Osteocyte (in vitro differentiated cells): ENCODE measurements around the gene ELF1. TPM values are rescaled to one million over a fixed set of nuclear protein-coding genes. Genes with fewer than 3 reads are reported as not detected.

Experiments used
- DNase-seq: peaks from one replicate; pipeline ENCODE4 v3.0.0; 2021; ENCODE audit warnings: mixed read lengths; ENCODE audit not compliant: unreplicated experiment; ENCODE audit errors: extremely low spot score
- H3K27ac Mint-ChIP-seq: one replicate; pipeline ENCODE4 v1.8.0; 2021; ENCODE audit warnings: mild to moderate bottlenecking, mixed read lengths; ENCODE audit not compliant: unreplicated experiment
- H3K27me3 Mint-ChIP-seq: one replicate; pipeline ENCODE4 v1.8.0; 2021; ENCODE audit warnings: mixed read lengths; ENCODE audit not compliant: unreplicated experiment
- H3K36me3 Mint-ChIP-seq: one replicate; pipeline ENCODE4 v1.8.0; 2021; ENCODE audit warnings: mixed read lengths; ENCODE audit not compliant: unreplicated experiment
- H3K4me1 Mint-ChIP-seq: one replicate; pipeline ENCODE4 v1.8.0; 2021; ENCODE audit warnings: mixed read lengths; ENCODE audit not compliant: unreplicated experiment
- H3K4me3 Mint-ChIP-seq: one replicate; pipeline ENCODE4 v1.8.0; 2021; ENCODE audit warnings: mild to moderate bottlenecking, moderate library complexity, mixed read lengths; ENCODE audit not compliant: unreplicated experiment
- H3K9me3 Mint-ChIP-seq: one replicate; pipeline ENCODE4 v1.8.0; 2021; ENCODE audit warnings: mixed read lengths; ENCODE audit not compliant: unreplicated experiment
- total RNA-seq: library from RNA; stranded (reverse); gene quantifications from 2 replicates; pipeline ENCODE4 v1.2.1, GENCODE V29; 2021
- TF ChIP-seq, protein P1 (sequence below): fragments of 200-600 bp; sonication (generic); IDR thresholded peaks from 2 replicates; pipeline ENCODE4 v1.5.0; 2021; ENCODE audit warnings: antibody characterized with exemption, mild to moderate bottlenecking, moderate library complexity

The ELF1 gene
- total RNA-seq, 1 donor from 2014 or later: 52.6 TPM

DNA sequence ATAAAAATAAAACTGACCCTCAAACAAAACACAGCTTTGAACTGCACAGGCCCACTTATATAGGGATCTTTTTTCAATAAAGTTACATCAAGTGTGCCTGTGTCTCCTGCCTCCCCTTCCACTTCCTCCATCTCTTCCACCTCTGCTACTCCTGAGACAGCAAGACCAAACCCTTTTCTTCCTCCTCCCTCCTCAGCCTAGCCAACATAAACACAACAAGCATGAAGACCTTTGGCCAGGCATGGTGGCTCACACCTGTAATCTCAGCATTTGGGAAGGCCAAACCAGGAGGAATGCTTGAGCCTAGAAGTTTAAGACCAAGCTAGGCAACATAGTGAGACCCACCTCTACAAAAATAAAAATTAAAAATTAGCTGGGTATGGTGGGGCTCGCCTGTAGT lies 72.6 kb downstream of the ELF1 start:
- H3K4me1 Mint-ChIP-seq: peaks cover 13% of the 10 kb centered on the region
- no peak overlapping the region for H3K27ac Mint-ChIP-seq
- H3K36me3 Mint-ChIP-seq: peaks cover 56% of the 10 kb centered on the region
- no peaks in the 10 kb centered on the region for H3K27me3 Mint-ChIP-seq
- DNase-seq: no peak
- TF ChIP-seq, protein P1, sequence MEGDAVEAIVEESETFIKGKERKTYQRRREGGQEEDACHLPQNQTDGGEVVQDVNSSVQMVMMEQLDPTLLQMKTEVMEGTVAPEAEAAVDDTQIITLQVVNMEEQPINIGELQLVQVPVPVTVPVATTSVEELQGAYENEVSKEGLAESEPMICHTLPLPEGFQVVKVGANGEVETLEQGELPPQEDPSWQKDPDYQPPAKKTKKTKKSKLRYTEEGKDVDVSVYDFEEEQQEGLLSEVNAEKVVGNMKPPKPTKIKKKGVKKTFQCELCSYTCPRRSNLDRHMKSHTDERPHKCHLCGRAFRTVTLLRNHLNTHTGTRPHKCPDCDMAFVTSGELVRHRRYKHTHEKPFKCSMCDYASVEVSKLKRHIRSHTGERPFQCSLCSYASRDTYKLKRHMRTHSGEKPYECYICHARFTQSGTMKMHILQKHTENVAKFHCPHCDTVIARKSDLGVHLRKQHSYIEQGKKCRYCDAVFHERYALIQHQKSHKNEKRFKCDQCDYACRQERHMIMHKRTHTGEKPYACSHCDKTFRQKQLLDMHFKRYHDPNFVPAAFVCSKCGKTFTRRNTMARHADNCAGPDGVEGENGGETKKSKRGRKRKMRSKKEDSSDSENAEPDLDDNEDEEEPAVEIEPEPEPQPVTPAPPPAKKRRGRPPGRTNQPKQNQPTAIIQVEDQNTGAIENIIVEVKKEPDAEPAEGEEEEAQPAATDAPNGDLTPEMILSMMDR: no peak
- no peak overlapping the region for H3K4me3 Mint-ChIP-seq
- no peaks in the 10 kb centered on the region for H3K9me3 Mint-ChIP-seq

DNA sequence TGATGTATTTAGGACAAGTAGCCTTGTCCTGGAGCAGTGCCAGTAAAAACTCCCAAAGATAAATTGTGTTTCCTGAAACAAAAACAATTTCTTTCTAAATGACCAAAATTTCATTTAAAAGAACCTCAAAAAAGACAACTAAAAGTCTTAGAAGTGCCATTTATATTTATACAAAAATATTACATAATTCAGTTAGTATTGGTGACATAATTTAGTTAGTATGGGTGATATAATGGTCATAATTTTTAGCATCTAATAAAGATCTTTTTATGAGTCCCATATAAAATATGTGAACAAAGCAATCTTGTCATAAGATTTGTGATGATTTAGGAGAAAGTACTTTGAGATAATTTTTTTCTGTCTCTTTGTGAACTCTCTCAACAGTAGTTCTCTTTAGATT lies 76.0 kb downstream of the ELF1 start:
- Mint-ChIP-seq H3K9me3 (no peaks in the 10 kb centered on the region), H3K36me3 (peaks cover 46% of the 10 kb centered on the region), H3K27me3 (no peaks in the 10 kb centered on the region), H3K4me3 (no peak overlapping the region), H3K4me1 (peaks cover 13% of the 10 kb centered on the region), H3K27ac (no peak overlapping the region)
- TF ChIP-seq, protein P1: no peak
- no peak for DNase-seq

DNA sequence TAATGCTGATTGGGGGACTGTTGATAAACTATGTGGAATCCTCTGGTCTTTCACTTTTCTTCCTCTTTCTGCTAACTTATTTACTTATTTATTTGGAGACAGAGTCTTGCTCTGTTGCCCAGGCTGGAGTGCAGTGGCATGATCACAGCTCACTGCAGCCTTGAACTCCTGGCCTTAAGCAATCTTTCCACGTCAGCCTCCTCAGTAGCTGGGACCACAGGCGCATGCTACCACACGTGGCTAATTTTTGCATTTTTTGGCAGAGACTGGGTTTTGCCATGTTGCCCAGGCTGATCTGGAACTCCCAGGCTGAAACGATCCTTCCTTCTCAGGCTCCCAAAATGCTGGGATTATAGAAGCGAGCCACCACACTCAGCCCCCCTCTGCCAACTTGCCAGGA lies 77.5 kb downstream of the ELF1 start:
- Mint-ChIP-seq H3K36me3 (peaks cover 39% of the 10 kb centered on the region), H3K9me3 (no peaks in the 10 kb centered on the region), H3K4me3 (no peak overlapping the region), H3K4me1 (peaks cover 13% of the 10 kb centered on the region), H3K27me3 (no peaks in the 10 kb centered on the region), H3K27ac (no peak overlapping the region)
- TF ChIP-seq, protein P1: no peak
- no peak for DNase-seq

- no peak overlapping the region for H3K27ac Mint-ChIP-seq
- no peaks in the 10 kb centered on the region for H3K27me3 Mint-ChIP-seq
- H3K4me3 Mint-ChIP-seq: no peak overlapping the region
- peaks cover 13% of the 10 kb centered on the region for H3K4me1 Mint-ChIP-seq
- DNase-seq: no peak
- H3K9me3 Mint-ChIP-seq: no peaks in the 10 kb centered on the region
- TF ChIP-seq, protein P1: no peak
- H3K36me3 Mint-ChIP-seq: peaks cover 34% of the 10 kb centered on the region
Observed at GRCh38 chr13:40940841-40941240, 78.3 kb downstream of the ELF1 start.

- H3K9me3 Mint-ChIP-seq: no peaks in the 10 kb centered on the region
- no peaks in the 10 kb centered on the region for H3K27me3 Mint-ChIP-seq
- no peak overlapping the region for H3K4me3 Mint-ChIP-seq
- H3K4me1 Mint-ChIP-seq: no peaks in the 10 kb centered on the region
- peaks cover 23% of the 10 kb centered on the region for H3K36me3 Mint-ChIP-seq
- TF ChIP-seq, protein P1: no peak
- no peak for DNase-seq
- no peak overlapping the region for H3K27ac Mint-ChIP-seq
Observed at GRCh38 chr13:40933508-40934204, 85.5 kb downstream of the ELF1 start.
